HG02852 (cell line): ENCODE measurements around the gene SH2D7.

Experiments
- ATAC-seq: cut with Tn5 transposase; IDR thresholded peaks from one replicate; pipeline ENCODE4 v1.9.1; 2021; ENCODE audit warnings: mild to moderate bottlenecking, moderate library complexity; ENCODE audit not compliant: unreplicated experiment

SH2D7 gene

GRCh38 chr15:78059110-78059839 lies 33.1 kb upstream of the SH2D7 start:
- ATAC-seq: no peak

GRCh38 chr15:78060232-78060631 lies 32.1 kb upstream of the SH2D7 start:
- ATAC-seq: no peak

- peak; percentile 40 for ATAC-seq
Observed at GRCh38 chr15:78061963-78062427, 30.4 kb upstream of the SH2D7 start.

- no peak for ATAC-seq
Observed at GRCh38 chr15:78063217-78063616, 29.1 kb upstream of the SH2D7 start.

GRCh38 chr15:78063970-78064385 lies 28.4 kb upstream of the SH2D7 start:
- no peak for ATAC-seq

- no peak for ATAC-seq
Observed at GRCh38 chr15:78064544-78064943, 27.8 kb upstream of the SH2D7 start.

- ATAC-seq: no peak
Observed at GRCh38 chr15:78065284-78065872, 27.0 kb upstream of the SH2D7 start.

- peak; percentile 59 for ATAC-seq
Observed at GRCh38 chr15:78065973-78066946, 26.1 kb upstream of the SH2D7 start.

- ATAC-seq: no peak
Observed at GRCh38 chr15:78067328-78068228, 24.8 kb upstream of the SH2D7 start.

- no peak for ATAC-seq
Observed at GRCh38 chr15:78069052-78069414, 23.3 kb upstream of the SH2D7 start.

- ATAC-seq: no peak
Observed at GRCh38 chr15:78069462-78070029, 22.8 kb upstream of the SH2D7 start.

- ATAC-seq: no peak
Observed at GRCh38 chr15:78070049-78070700, 22.2 kb upstream of the SH2D7 start.

GRCh38 chr15:78071383-78071782 lies 21.0 kb upstream of the SH2D7 start:
- ATAC-seq: no peak

- ATAC-seq: no peak
Observed at GRCh38 chr15:78072080-78072892, 20.1 kb upstream of the SH2D7 start.

- no peak for ATAC-seq
Observed at GRCh38 chr15:78073046-78073787, 19.1 kb upstream of the SH2D7 start.

- ATAC-seq: no peak
Observed at GRCh38 chr15:78075490-78076230, 16.7 kb upstream of the SH2D7 start.
